HepG2 (cell line): ENCODE results near the gene FYB2. TPM values are rescaled to one million over a fixed set of nuclear protein-coding genes. Genes with fewer than 3 reads are reported as not detected.

Experiments
- ATAC-seq: fragments of 200-7000 bp; cut with Tn5 transposase; 3 replicates; pipeline ENCODE4 v1.9.1; 2020; ENCODE audit warnings: mild to moderate bottlenecking, moderate library complexity
- BruUV-seq: library from RNA; stranded (reverse); fragments of 400-500 nt; replicated peaks from 2 replicates; lab custom pipeline; 2021; lab: Mats Ljungman, UMichigan
- CTCF ChIA-PET: fragments of 300-600 bp; formaldehyde crosslinking; extraction: SDS; loops from one replicate; lab custom pipeline; 2021; ENCODE audit warnings: low total read pairs, inconsistent platforms, low intra/inter-chr PET ratio; lab: Yijun Ruan, JAX
- POLR2A ChIA-PET: fragments of 350-600 bp; sonication (Branson Sonifier 250); formaldehyde crosslinking; loops from one replicate; lab custom pipeline; 2020; ENCODE audit warnings: antibody characterized with exemption, inconsistent platforms; lab: Yijun Ruan, JAX
- DNase-seq: peaks from one replicate; pipeline ENCODE4 v3.0.0-alpha.2; 2015; ENCODE audit warnings: low spot score
- FAIRE-seq: peaks from 3 replicates; lab custom pipeline; 2011; peaks lifted over from hg19 to GRCh38; lab: Jason Lieb, UNC
- H2AFZ ChIP-seq: one replicate; pipeline ENCODE4 v1.6.1; 2011; ENCODE audit warnings: low read length, inconsistent platforms
- H3K27ac ChIP-seq: fragments of 300-600 bp; 3 replicates; pipeline ENCODE4 v1.8.0; 2011; ENCODE audit warnings: mixed run types, mild to moderate bottlenecking, mixed read lengths, low read length, inconsistent platforms; ENCODE audit not compliant: insufficient read depth; ENCODE audit errors: extremely low read length
- H3K27me3 ChIP-seq, 2 experiments: fragments of 200-600 bp in 1 of 2; 2 replicates in 1 of 2; 3 replicates in 1 of 2; pipeline versions ENCODE4 v1.6.0 to v1.8.0; 2011; ENCODE audit warnings: low read length in 2 of 2, mild to moderate bottlenecking in 2 of 2, moderate library complexity in 2 of 2, inconsistent platforms in 1 of 2; ENCODE audit not compliant: insufficient read depth in 2 of 2, control insufficient read depth in 1 of 2
- H3K36me3 ChIP-seq, 2 experiments: fragments of 200-600 bp in 1 of 2; replicated peaks in 1 of 2; 2 replicates in 1 of 2; 3 replicates in 1 of 2; pipeline versions ENCODE4 v1.5.1 to v1.8.0; 2011; ENCODE audit warnings: low read length in 2 of 2, inconsistent platforms in 1 of 2; ENCODE audit not compliant: insufficient read depth in 2 of 2, control insufficient read depth in 1 of 2
- H3K4me1 ChIP-seq: 2 replicates; pipeline ENCODE4 v1.5.1; 2012; ENCODE audit warnings: low read length, inconsistent platforms; ENCODE audit not compliant: insufficient read depth
- H3K4me2 ChIP-seq: 2 replicates; pipeline ENCODE4 v1.6.0; 2011; ENCODE audit warnings: low read depth, low read length, inconsistent platforms
- H3K4me3 ChIP-seq, 3 experiments: fragments of 200-600 bp in 1 of 3; sonication (generic), shearing (Covaris generic) in 1 of 3; replicated peaks in 1 of 3; 2 replicates each; pipeline ENCODE4 v1.5.1; 2011 to 2016; ENCODE audit warnings: low read length in 3 of 3, inconsistent platforms in 2 of 3, low read depth in 2 of 3, mild to moderate bottlenecking in 2 of 3, control low read depth in 1 of 3, mixed read lengths in 1 of 3; ENCODE audit not compliant: insufficient read depth in 1 of 3
- H3K79me2 ChIP-seq: one replicate; pipeline ENCODE4 v1.6.1; 2011; ENCODE audit warnings: low read length, inconsistent platforms; ENCODE audit not compliant: insufficient read depth
- H3K9ac ChIP-seq: 2 replicates; pipeline ENCODE4 v1.6.0; 2011; ENCODE audit warnings: mild to moderate bottlenecking, low read depth, low read length, inconsistent platforms; ENCODE audit not compliant: insufficient read depth
- H3K9me3 ChIP-seq: 2 replicates; pipeline ENCODE4 v1.5.1; 2012; ENCODE audit warnings: mild to moderate bottlenecking, low read length
- H4K20me1 ChIP-seq: 2 replicates; pipeline ENCODE4 v1.6.0; 2011; ENCODE audit warnings: inconsistent platforms, mild to moderate bottlenecking, low read length, moderate library complexity; ENCODE audit not compliant: insufficient read depth
- BHLHE40 ChIP-seq: IDR thresholded peaks from 2 replicates; pipeline ENCODE4 v1.6.1; 2011; ENCODE audit warnings: low read length, improper control_type of control experiment
- CC2D1A ChIP-seq: sonication (generic); formaldehyde crosslinking; IDR thresholded peaks from 2 replicates; pipeline ENCODE4 v1.8.1; 2023; ENCODE audit warnings: mild to moderate bottlenecking, missing genetic modification reagents
- NR2F1 ChIP-seq, 2 experiments: fragments of 450-650 bp in 1 of 2; formaldehyde crosslinking in 1 of 2; IDR thresholded peaks; 2 replicates each; pipeline versions ENCODE4 v1.5.0 to v1.6.1; 2016 to 2020; ENCODE audit warnings: mild to moderate bottlenecking in 1 of 2, missing compliant biosample characterization in 1 of 2, missing genetic modification reagents in 1 of 2, moderate library complexity in 1 of 2
- ZBTB7A ChIP-seq: sonication (generic); formaldehyde crosslinking; IDR thresholded peaks from 2 replicates; pipeline ENCODE4 v1.8.0; 2022; ENCODE audit warnings: mild to moderate bottlenecking, missing genetic modification reagents
- ZNF383 ChIP-seq: sonication (generic); formaldehyde crosslinking; IDR thresholded peaks from 2 replicates; pipeline ENCODE4 v1.4.0; 2020; ENCODE audit warnings: missing genetic modification reagents, mild to moderate bottlenecking, borderline replicate concordance
- WGBS: methylation state at CpG from one replicate; pipeline ENCODE4 v1.1.6; 2017; ENCODE audit warnings: low lambda C conversion rate; 5-methylcytosine and 5-hydroxymethylcytosine counted together
- in situ Hi-C: cut with HindIII; loops from 2 replicates; pipeline ENCODE4 v1.10.0; 2017; ENCODE audit warnings: low pct_unique_long_range_greater_than_20kb; ENCODE audit not compliant: extremely low pct_ligation_motif_present
- intact Hi-C: fragments of 100-400 bp; cut with micrococcal nuclease; formaldehyde crosslinking; loops from one replicate; pipeline ENCODE4 v1.10.0; 2022; ENCODE audit not compliant: unreplicated experiment
- polyA plus RNA-seq, 8 experiments: library from polyadenylated mRNA; depleted of rRNA in 3 of 8; stranded (reverse) in 7 of 8; unstranded in 1 of 8; fragments of >200 nt; fragmentation: Illumina TruSeq in 4 of 8; extraction: Trizol in 4 of 8; gene quantifications; 2 replicates each; pipeline versions ENCODE4 v1.2.1 to v1.2.3, GENCODE V29; 2011 to 2016; ENCODE audit warnings: low read depth in 4 of 8, missing spikeins in 1 of 8, mixed read lengths in 1 of 8; ENCODE audit not compliant: insufficient read depth in 1 of 8
- total RNA-seq, 5 experiments: library from RNA; depleted of rRNA; stranded (reverse); fragments of >200 nt; fragmentation: Illumina TruSeq; extraction: Trizol; gene quantifications; 2 replicates each; pipeline ENCODE4 v1.2.3, GENCODE V29; 2016; ENCODE audit warnings: low read depth in 1 of 5
- TF ChIP-seq, protein P1 (sequence below): sonication (generic); formaldehyde crosslinking; IDR thresholded peaks from 2 replicates; pipeline ENCODE4 v1.5.0; 2020; ENCODE audit warnings: missing genetic modification reagents, mild to moderate bottlenecking, borderline replicate concordance

The FYB2 gene
- total and polyA plus RNA-seq, 2 of the 13 experiments (the other 11 are each of a cell fraction or from before 2014, with no cell fraction given) = 1.2 to 2.7 TPM

DNA sequence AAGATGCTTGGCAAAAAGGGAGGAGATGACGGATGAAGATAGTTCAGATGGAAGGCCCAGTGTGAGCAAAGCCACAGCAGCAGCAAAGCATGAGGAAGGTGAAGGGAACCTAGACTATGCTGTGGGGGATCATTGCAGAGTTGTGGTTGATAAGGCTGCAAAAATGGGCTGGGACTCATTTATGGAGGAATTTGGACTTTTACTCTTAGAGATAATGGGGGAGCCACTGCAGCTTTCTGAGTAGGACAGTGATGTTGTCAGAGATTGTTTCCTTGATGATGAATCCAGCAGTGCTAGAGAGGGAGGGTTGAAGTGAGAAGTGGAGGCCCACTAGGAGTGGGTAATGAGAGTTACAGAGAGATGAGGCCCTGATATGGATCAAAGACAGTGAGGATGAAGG, 33.3 kb upstream of the FYB2 start (continued):
- TF ChIP-seq, protein P1, sequence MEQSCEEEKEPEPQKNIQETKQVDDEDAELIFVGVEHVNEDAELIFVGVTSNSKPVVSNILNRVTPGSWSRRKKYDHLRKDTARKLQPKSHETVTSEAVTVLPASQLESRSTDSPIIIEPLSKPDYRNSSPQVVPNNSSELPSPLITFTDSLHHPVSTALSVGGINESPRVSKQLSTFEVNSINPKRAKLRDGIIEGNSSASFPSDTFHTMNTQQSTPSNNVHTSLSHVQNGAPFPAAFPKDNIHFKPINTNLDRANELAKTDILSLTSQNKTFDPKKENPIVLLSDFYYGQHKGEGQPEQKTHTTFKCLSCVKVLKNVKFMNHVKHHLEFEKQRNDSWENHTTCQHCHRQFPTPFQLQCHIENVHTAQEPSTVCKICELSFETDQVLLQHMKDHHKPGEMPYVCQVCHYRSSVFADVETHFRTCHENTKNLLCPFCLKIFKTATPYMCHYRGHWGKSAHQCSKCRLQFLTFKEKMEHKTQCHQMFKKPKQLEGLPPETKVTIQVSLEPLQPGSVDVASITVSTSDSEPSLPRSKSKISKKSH (CRISPR knock-in tag) = no peak
- TF ChIP-seq CC2D1A (CRISPR knock-in tag) = no peak
- no peak for TF ChIP-seq NR2F1 (CRISPR knock-in tag; IDR thresholded peaks at IDR 0.05)
- TF ChIP-seq ZNF383 (CRISPR knock-in tag) = no peak

DNA sequence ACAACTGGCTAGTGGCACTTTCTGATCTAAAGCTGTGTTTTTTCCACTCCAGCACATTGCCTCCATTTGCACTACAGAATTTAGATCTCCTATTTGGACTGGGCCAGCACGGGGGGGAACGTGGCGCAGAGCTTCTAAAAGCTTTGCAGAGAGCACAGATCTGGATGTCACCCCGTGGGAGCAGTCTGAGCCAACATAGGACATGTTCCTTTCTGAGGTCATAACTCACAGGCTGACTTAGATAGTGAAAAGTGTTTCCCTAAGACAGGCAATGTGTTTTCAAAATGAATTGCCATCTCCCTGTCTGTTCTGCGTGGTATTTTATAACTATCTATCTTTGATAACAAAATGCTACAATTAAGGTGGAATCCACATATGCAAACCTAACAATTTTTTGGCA, 31.7 kb upstream of the FYB2 start:
- intact Hi-C loops = no loop called here
- H3K27ac ChIP-seq = no peak overlapping the region
- no peak overlapping the region for H3K4me3 ChIP-seq
- ChIA-PET CTCF (no interaction called here), POLR2A (no interaction called here)
- no peaks in the 10 kb centered on the region for H3K27me3 ChIP-seq
- no peaks in the 10 kb centered on the region for H3K36me3 ChIP-seq
- H3K9ac ChIP-seq = no peak overlapping the region
- no peaks in the 10 kb centered on the region for H4K20me1 ChIP-seq
- H2AFZ ChIP-seq = no peak overlapping the region
- no TSS peak for BruUV-seq
- no peaks in the 10 kb centered on the region for H3K9me3 ChIP-seq
- no peak for TF ChIP-seq ZBTB7A (CRISPR knock-in tag)
- no peak for TF ChIP-seq BHLHE40
- ATAC-seq = no peak
- WGBS = 98% methylated on average over 5 of the region's 5 CpGs
- no peak for DNase-seq
- no peak overlapping the region for H3K4me2 ChIP-seq
- in situ Hi-C loops = loop anchor here (5.0 kb wide), 1 partner anchor 61 kb away; no protein-coding TSS in a partner anchor
- H3K79me2 ChIP-seq = no peaks in the 10 kb centered on the region
- FAIRE-seq = no peak
- peaks cover 62% of the 10 kb centered on the region for H3K4me1 ChIP-seq
